ENCODE results near the gene TBC1D9B.

DNA sequence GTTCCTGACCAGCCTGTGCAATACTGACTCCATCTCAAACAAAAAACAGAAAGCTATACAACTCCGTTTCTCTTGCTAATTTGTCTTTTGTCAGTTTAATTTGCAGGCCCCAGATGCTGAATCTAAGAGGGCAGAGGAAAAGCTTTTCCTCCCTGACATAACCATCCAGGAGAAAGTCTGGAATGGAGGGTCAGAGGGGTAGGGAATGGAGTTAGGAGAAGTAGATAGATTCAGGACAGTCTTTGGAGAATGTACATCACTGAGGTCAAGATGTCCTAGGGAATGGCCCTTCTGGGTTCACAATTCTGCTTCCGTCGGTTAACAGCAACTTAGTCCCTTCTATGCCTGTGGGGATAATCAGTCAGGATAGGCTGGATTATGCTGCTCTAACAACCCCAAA is 93.6 kb downstream of the TBC1D9B start:
- TF ChIP-seq CTCF (IDR thresholded peaks at IDR 0.05), result no peak
- TF ChIP-seq POLR2A (IDR thresholded peaks at IDR 0.05), result no peak

Measured in thyroid gland (tissue), 4 donors.